Neural progenitor cell (in vitro differentiated cells): ENCODE measurements around the gene MSTO1.

Experiments used
- EZH2 ChIP-seq: fragments of 200-600 bp; sonication (generic); IDR thresholded peaks from 2 replicates; pipeline ENCODE4 v1.6.1; 2017; ENCODE audit warnings: antibody characterized with exemption, mild to moderate bottlenecking, moderate library complexity
- EZH2phosphoT487 ChIP-seq: fragments of 200-600 bp; sonication (generic); IDR thresholded peaks from 2 replicates; pipeline ENCODE4 v1.6.1; 2017; ENCODE audit warnings: antibody characterized with exemption
- TF ChIP-seq, protein P1 (sequence below): fragments of 200-600 bp; sonication (generic); IDR thresholded peaks from 2 replicates; pipeline ENCODE4 v1.5.1; 2017; ENCODE audit warnings: antibody characterized with exemption, mild to moderate bottlenecking

DNA sequence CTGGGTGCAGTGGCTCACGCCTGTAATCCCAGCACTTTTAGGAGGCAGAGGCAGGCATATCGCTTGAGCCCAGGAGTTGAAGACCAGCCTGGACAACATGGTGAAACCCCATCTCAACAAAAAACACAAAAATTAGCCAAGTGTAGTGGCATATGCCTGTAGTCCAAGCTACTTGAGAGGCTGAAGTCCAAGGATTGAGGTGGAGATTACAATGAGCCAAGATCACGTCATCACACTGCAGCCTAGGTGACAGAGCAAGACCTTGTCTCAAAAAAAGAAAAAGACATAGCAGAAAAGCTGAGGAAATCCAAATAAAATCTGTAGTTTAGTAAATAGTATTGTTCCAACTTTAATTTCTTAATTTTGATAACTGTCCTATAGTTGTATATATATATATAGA, 35.9 kb upstream of the MSTO1 start:
- TF ChIP-seq EZH2phosphoT487, result no peak
- TF ChIP-seq, protein P1, sequence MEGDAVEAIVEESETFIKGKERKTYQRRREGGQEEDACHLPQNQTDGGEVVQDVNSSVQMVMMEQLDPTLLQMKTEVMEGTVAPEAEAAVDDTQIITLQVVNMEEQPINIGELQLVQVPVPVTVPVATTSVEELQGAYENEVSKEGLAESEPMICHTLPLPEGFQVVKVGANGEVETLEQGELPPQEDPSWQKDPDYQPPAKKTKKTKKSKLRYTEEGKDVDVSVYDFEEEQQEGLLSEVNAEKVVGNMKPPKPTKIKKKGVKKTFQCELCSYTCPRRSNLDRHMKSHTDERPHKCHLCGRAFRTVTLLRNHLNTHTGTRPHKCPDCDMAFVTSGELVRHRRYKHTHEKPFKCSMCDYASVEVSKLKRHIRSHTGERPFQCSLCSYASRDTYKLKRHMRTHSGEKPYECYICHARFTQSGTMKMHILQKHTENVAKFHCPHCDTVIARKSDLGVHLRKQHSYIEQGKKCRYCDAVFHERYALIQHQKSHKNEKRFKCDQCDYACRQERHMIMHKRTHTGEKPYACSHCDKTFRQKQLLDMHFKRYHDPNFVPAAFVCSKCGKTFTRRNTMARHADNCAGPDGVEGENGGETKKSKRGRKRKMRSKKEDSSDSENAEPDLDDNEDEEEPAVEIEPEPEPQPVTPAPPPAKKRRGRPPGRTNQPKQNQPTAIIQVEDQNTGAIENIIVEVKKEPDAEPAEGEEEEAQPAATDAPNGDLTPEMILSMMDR, result no peak
- no peak for TF ChIP-seq EZH2
